GM11168 (cell line): Measurements from ENCODE around the gene DPH6.
"Not testable (repeated sequence)": the region's sequence is repeated elsewhere in the genome, so short reads cannot be mapped to it uniquely, and the experiment has no call there.

ENCODE experiments used
- in situ Hi-C: fragments of 300-500 bp; cut with MboI; formaldehyde crosslinking; loops from one replicate; pipeline ENCODE4 v1.12.0; 2022; ENCODE audit warnings: low sequenced_read_pairs; ENCODE audit not compliant: unreplicated experiment

Gene DPH6

DNA sequence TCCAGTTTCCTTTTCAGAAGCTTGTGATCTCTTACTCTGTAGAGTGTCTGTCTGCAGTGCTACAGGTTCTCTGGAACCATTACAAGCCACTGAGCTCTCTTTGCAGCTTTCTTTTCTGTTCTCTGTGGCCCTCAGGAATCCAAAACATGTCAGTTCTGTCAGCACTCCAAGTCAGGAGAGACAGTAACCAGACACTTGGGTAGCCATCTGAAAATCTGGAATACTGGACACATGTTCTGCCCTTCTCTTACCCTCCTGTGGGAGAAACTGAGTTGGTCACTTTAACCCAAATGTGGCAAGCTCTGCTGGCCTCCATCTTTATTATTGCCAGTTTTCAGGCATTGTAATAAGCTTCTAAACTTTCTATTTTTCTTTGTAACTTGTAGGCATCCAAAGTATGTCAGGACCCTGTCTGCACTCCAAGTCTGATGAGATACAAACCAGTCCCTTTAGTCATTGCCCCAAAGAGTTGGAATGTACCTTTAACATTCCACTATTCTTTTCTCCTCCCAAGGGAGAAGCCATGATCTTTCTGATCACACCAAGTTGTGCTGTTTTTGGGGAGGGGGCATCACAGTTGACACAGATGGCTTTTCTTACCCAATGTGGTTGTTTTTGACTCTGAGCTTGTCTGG lies 183.7 kb downstream of the DPH6 start:
- in situ Hi-C loops, result no loop called here

DNA sequence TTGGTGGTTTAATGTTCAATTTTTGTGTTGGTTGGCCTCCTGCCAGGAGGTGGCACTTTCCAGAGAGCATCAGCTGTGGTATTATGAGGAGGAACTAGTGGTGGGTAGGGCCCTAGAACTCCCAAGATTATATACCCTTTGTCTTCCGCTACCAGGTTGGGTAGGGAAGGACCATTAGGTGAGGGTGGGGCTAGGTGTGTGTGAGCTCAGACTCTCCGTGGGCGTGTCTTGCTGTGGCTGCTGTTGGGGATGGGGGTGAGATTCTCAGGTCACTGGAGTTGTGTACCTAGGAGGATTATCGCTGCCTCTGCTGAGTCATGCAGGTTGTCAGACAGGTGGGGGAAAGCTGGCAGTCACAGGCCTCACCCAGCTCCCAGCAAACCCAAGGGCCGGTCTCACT lies 187.1 kb downstream of the DPH6 start:
- in situ Hi-C loops, result no loop called here

DNA sequence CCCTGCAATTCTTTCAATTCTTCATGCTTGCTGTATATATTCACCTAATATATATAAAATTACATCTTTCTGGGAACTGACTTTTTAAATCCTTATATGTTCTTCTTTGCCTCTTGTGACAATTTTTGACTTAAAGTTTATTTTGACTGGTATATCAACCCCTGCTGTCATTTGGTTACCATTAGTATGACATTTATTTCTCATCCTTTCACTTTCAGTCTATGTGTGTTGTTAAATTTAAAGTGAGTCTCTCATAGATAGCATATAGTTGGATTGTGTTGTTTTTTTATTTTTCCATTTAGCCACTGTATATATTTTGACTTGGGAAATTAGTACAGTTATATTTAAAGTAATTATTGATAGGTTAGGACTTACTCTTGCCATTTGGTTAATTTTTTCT lies 194.9 kb downstream of the DPH6 start:
- in situ Hi-C loops, result no loop called here

DNA sequence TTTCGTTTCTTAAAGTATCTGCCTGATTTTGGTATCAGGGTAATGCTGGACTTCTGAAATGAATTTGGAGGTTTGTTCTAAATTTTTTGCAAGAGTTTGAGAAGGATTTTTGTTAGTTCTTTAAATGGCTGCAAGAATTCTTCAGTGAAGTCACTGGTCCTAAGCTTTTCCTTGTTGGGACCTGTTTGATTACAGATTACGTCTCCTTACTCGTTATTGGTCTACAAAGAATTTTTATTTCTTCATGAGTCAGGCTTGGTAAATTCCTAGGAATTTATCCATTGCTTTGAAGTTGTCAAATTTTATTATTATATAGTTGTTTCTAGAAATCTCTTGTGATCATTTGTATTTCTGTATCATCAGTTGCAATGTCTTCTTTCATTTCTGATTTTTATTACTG lies 196.0 kb downstream of the DPH6 start:
- in situ Hi-C loops, result no loop called here

DNA sequence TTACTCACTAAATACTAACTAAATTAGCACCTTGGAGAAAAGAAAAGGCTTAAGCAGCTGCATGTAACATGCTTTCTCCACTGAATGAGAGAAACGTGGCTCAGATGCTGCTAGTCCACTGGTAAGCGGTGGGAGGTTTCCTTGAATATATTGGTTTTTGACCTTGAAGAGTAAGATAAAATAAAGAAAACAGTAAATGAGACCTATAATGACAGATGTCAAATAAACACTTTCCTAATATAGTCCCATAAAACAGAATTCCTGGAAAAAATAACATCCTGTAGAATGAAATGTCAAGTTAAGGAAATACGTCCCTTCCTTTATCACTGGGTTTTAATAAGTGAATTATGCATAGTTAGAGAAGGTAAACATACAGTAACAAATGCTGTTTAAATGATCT lies 215.0 kb downstream of the DPH6 start:
- in situ Hi-C loops, result no loop called here

DNA sequence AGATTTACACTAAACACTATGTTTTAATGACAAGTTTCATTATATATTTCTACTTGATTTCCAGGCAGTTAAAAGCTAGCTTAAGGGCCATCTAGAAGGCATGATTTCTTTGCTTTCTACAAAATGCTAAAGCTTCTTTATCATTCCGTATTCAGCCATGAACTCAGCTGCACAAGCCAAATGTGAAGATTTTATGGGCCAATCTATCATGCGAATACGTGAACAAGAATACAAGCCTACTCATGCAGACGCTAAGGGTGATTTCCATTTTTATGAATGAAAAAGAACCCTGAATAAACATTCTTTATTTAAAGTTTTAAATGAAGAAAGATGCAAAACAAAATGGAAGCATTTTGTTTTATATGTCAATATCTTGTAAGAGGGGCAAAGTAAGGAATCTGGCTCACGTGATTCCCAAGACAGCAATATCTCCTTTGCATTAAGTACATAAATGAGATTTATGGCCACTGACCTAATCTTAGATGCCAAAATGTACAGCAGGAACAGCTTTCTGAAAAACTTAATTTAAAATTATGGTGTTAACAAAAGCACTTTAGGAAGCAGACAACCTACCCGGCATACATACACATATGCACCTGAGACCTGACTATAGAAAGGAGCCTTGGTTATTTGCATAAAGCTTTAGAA lies 215.8 kb downstream of the DPH6 start:
- in situ Hi-C loops, result no loop called here

DNA sequence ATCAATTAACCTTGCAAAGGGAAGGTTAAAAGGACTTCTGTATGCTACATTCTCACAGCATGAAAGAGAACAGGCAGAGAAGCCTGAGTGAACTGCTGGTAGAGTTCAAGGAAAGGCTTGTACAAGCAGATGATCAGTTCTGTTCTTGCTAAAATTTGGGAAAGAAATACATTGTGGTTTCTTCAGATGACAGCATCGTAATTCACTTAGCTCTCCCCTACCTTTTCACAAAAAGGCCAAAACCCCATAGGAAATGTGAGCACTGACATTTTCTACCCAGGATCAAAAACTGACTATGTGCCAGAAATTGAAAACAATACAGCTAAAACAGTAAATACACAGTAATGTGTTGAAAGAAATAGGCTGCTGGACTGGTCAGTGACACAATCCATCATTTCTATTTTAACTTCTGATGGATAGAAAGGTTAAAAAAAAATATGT lies 216.4 kb downstream of the DPH6 start:
- in situ Hi-C loops, result no loop called here

DNA sequence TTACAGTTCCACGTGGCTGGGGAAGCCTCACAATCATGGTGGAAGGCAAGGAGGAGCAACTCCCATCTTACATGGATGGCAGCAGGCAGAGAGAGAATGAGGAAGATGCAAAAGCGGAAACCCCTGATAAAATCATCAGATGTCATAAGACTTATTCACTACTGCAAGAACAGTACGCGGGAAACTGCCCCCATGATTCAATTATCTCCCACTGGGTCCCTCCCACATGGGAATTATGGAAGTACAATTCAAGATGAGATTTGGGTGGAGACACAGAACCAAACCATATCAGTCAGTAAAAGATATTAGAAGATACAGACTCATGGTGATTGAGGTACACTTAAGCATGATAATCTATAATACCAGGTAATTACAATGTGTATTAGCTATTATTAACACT lies 217.1 kb downstream of the DPH6 start:
- in situ Hi-C loops, result not testable (repeated sequence)

DNA sequence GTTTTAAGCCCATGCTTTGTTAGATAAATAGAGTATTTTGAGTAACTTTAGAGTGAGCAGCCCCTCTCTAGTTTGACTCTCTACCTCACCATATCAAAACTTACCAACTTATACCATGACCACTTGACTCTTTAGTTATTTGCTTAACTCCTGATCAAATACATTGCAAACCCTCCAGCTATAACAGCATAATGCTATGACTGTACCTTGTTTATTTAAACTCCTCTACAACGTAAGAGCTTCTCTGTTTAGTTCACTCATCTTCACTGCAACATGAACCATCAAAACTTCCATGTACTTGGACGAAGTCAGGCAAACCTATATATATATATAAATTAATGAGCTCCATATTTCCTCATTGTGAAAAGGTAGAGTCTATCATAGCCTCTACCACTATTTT lies 218.2 kb downstream of the DPH6 start:
- in situ Hi-C loops, result no loop called here

DNA sequence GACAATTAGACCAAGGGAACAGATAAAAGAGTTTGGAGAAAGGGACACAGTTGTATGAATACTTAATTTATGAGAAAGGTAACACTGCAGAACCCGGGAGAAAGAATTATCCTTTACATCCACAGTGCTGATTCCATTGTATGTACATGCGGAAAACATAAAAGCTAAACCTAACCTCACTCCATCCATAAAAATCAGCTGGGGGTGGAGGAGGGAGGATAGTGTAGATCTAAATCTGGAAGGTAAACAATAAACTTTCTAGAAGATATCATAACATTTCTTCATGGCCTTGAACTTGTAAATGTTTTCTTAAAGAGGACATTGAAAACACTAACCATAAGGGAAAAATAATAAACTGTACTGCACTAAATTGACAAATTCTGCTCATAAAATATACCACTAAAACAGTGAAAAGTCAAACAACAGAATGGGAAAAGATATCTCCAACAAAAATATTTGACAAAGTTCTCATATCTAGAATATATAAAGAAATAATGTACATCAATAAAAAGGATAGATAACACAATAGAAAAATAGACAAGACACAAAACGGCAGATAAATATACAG lies 220.5 kb downstream of the DPH6 start:
- in situ Hi-C loops, result no loop called here

DNA sequence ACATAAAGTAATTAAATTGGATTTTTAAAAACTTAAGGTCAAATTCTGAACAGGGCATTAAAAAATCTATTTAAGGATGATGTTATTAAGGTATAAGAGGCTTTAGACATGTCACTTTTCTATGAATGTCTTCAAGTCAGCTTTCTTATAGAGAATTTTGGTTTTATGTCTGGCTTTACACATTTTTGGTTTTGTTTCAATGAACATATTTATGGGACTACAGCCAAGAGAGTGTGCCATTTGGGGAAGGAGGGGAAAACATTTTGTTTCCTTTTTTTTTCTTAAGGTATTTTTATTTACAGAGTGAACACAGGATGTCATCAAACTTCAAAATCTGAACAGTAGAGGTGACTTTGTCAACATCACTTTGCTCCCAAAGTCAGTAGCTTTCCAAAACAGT lies 222.8 kb downstream of the DPH6 start:
- in situ Hi-C loops, result no loop called here

DNA sequence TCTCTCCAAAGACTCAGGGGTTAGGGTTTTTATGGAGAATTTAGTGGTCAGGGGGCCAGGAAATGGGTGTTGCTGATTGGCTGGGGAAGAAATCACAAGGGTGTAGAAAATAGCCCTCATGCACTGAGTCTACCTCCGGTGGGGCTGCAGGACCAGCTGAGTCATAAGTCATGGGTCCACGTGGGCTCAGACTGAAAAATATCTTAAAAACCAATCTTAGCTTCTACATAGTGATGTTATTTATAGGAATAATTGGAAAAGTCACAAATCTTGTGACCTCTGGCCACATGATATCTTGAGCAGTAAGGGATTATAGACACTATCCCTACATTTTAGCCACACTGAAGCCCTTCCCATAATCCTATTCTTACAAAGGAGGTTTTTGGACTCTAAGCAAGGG lies 224.0 kb downstream of the DPH6 start:
- in situ Hi-C loops, result no loop called here

DNA sequence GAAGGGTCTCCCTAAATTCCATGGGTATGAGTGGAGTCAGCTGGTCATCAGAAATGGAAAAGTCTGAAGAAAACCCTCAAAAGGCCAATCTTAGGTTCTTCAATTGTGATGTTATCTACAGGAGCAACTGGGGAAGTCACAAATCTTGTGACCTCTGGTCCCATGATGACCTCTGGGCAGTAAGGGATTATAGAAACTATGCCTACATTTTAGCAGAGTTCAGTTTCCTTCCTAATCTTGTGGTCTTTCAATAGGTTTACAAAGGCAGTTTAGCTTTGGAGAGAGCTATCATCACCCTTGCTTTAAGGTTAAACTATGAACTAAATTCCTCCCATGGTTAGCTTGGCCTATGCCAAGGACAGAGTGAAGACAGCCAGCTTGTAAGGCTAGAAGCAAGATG lies 225.1 kb downstream of the DPH6 start:
- in situ Hi-C loops, result no loop called here
